ENCODE results near the gene KRTAP9-7.
"Not testable (repeated sequence)": the region's sequence is repeated elsewhere in the genome, so short reads cannot be mapped to it uniquely, and the experiment has no call there.

KRTAP9-7 gene, protein sequence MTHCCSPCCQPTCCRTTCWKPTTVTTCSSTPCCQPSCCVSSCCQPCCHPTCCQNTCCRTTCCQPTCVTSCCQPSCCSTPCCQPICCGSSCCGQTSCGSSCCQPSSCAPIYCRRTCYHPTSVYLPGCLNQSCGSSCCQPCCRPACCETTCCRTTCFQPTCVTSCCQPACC

DNA sequence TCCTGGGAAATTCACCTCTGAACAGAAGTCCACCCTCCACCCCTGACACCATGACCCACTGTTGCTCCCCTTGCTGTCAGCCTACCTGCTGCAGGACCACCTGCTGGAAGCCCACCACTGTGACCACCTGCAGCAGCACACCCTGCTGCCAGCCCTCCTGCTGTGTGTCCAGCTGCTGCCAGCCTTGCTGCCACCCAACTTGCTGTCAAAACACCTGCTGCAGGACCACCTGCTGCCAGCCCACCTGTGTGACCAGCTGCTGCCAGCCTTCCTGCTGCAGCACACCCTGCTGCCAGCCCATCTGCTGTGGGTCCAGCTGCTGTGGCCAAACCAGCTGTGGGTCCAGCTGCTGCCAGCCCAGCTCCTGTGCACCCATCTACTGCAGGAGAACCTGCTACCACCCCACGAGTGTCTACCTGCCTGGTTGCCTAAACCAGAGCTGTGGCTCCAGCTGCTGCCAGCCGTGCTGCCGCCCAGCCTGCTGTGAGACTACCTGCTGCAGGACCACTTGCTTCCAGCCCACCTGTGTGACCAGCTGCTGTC is at the start of gene KRTAP9-7:
TSS of gene KRTAP9-7 (plus strand) at position 51 of the 543 bp plus-strand sequence. CDS start at position 51, 0 bp downstream.
- not testable (repeated sequence) for DNase-seq (ENCODE audit: low read depth in 2 of 2)

DNA sequence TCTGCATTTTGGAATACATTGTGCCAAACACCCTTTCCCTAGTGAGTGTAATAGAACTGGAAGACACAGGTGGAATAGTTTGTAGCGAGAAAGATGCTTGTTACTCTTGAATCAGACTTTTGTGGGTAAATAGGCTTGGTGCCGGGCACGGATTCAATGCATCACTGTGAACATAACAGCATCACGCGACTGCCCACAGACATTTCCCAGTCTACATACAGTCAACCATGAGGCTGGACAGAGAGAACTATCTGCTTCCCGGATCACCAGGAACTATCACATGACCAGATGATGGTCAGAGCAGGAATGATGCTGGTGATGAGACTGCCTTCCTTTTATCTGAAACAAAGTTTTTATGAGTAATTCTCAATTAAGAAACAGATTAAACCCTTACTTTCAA is 49.4 kb upstream of the KRTAP9-7 start:
- DNase-seq (ENCODE audit: low read depth in 2 of 2): no peak

DNA sequence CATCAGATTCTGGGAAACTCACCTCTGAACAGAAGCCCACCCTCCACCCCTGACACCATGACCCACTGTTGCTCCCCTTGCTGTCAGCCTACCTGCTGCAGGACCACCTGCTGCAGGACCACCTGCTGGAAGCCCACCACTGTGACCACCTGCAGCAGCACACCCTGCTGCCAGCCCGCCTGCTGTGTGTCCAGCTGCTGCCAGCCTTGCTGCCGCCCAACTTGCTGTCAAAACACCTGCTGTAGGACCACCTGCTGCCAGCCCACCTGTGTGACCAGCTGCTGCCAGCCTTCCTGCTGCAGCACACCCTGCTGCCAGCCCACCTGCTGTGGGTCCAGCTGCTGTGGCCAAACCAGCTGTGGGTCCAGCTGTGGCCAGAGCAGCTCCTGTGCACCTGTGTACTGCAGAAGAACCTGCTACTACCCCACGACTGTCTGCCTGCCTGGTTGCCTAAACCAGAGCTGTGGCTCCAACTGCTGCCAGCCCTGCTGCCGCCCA is 48.9 kb upstream of the KRTAP9-7 start, which contains the start of gene KRTAP9-2:
TSS of gene KRTAP9-2 (plus strand) at position 51 of the 498 bp plus-strand sequence. CDS start at position 58, 7 bp downstream.
- not testable (repeated sequence) for DNase-seq (ENCODE audit: low read depth in 2 of 2)

DNA sequence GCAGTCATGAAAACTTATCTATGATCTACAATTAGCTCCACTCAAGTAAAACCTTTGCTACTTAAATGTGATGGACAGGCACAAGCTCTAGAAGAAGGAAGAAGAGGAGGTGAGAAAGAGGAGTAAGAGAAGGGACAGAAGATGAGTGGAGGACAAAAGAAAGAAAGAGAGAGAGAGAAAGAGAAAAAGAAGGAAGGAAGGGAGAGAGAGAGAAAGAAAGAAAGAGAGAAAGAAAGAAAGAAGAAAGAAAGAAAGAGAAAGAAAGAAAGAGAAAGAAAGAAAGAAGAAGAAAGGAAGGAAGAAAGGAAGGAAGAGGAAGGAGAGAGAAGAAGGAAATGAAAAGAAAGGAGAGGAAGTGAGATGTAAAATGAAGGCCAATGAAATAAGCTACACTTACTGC is 45.4 kb upstream of the KRTAP9-7 start:
- no peak for DNase-seq (ENCODE audit: low read depth in 2 of 2)

DNA sequence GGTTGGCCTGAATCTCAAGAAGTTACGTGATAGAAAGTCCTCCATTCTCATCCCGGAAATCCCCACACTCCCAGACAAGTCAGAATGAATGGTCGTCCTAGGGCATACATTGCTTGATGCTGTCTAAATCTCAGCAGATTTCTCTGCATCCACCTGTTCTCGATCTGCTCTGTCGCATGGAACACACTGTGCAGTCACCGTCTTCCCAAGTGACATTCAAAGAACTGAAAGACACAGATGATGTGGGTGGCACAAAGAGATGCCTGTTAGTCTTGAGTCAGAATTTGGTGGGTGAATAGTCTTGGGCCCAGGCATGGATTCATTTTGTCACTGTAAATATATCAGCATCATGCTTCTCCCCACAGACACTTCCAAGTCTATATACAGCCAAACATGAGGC is 43.8 kb upstream of the KRTAP9-7 start:
- DNase-seq (ENCODE audit: low read depth in 2 of 2): no peak

DNA sequence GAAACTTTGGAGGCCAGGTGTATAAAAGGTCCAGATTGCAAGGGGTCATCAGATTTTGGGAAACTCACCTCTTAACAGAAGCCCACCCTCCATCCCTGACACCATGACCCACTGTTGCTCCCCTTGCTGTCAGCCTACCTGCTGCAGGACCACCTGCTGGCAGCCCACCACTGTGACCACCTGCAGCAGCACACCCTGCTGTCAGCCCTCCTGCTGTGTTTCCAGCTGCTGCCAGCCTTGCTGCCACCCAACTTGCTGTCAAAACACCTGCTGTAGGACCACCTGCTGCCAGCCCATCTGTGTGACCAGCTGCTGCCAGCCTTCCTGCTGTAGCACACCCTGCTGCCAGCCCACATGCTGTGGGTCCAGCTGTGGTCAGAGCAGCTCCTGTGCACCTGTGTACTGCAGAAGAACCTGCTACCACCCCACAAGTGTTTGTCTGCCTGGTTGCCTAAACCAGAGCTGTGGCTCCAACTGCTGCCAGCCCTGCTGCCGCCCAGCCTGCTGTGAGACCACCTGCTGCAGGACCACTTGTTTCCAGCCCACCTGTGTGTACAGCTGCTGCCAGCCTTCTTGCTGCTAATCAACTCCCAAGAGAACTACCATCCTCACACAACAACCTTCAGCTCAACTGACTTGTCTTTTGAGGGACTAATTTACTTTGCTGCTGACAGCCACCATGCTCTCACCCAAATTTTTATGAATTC is 42.9 kb upstream of the KRTAP9-7 start, which contains the start of gene KRTAP9-3:
TSS of gene KRTAP9-3 (plus strand) at position 51 of the 707 bp plus-strand sequence. CDS start at position 104, 53 bp downstream.
- DNase-seq (ENCODE audit: low read depth in 2 of 2): not testable (repeated sequence)

DNA sequence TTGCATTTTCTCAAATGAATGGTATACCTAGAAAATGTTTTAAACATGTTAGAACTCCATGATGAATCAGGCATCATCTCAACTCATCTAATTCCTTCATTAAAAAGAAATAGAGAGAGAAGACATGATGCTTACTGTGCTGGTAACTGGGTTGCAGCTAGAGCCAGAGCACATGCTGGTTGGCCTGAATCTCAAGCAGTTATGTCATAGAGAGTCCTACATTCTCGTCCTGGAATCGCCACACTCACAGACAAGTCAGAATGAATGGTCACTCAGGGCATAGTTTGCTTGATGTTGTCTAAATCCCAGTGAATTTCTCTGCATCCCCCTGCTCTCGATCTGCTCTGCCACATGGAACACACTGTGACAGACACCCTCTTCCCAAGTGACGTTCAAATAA is 38.4 kb upstream of the KRTAP9-7 start:
- DNase-seq (ENCODE audit: low read depth in 2 of 2): not testable (repeated sequence)

DNA sequence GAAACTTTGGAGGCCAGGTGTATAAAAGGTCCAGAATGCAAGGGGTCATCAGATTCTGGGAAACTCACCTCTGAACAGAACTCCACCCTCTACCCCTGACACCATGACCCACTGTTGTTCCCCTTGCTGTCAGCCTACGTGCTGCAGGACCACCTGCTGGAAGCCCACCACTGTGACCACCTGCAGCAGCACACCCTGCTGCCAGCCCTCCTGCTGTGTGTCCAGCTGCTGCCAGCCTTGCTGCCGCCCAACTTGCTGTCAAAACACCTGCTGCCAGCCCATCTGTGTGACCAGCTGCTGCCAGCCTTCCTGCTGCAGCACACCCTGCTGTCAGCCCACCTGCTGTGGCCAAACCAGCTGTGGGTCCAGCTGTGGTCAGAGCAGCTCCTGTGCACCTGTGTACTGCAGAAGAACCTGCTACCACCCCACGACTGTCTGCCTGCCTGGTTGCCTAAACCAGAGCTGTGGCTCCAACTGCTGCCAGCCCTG is 37.5 kb upstream of the KRTAP9-7 start, which contains the start of gene KRTAP9-8:
TSS of gene KRTAP9-8 (plus strand) at position 51 of the 489 bp plus-strand sequence. CDS start at position 104, 53 bp downstream.
- DNase-seq (ENCODE audit: low read depth in 2 of 2): not testable (repeated sequence)

DNA sequence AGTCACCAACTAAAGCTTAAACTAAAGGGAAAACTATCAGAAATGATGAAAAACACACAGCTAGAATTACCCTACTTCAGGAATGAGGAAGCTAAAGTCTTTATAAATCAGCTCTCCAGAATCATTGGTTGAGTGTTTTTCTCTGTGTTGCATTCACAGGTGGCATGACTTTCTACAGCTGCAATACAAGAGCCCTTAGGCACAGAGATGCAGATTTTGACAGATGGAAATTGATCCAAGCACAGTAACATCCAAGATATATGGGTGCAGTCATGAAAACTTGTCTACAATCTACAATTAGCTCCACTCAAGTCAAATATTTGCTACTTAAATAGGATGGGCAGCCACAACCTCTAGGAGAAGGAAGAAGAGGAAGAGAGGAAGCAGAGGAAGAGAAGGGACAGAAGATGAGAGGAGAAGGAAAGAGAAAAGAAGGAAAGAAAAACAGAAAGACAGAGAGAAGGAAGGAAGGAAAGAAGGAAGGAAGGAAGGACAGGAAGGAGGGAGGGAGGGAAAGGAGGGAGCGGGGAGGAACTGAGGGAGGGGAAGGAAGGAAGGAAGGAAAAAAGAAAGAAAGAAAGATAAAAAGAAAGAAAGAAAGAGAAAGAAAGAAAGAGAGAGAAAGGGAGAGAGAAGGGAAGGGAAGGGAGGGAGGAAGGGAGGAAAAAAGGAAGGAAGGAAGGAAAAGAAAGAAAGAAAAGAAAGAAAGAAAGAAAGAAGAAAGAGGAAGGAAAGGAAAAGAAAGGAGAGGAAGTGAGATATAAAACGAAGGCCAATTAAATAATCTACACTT is 28.3 kb upstream of the KRTAP9-7 start:
- DNase-seq (ENCODE audit: low read depth in 2 of 2): not testable (repeated sequence)

DNA sequence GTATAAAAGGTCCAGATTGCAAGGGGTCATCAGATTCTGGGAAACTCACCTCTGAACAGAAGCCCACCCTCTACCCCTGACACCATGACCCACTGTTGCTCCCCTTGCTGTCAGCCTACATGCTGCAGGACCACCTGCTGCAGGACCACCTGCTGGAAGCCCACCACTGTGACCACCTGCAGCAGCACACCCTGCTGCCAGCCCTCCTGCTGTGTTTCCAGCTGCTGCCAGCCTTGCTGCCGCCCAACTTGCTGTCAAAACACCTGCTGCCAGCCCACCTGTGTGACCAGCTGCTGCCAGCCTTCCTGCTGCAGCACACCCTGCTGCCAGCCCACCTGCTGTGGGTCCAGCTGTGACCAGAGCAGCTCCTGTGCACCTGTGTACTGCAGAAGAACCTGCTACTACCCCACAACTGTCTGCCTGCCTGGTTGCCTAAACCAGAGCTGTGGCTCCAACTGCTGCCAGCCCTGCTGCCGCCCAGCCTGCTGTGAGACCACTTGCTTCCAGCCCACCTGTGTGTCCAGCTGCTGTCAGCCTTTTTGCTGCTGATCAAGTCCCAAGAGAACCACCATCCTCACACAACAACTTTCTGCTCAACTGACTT is 25.8 kb upstream of the KRTAP9-7 start, which contains the start of gene KRTAP9-4:
TSS of gene KRTAP9-4 (plus strand) at position 51 of the 604 bp plus-strand sequence. CDS start at position 85, 34 bp downstream.
- not testable (repeated sequence) for DNase-seq (ENCODE audit: low read depth in 2 of 2)

DNA sequence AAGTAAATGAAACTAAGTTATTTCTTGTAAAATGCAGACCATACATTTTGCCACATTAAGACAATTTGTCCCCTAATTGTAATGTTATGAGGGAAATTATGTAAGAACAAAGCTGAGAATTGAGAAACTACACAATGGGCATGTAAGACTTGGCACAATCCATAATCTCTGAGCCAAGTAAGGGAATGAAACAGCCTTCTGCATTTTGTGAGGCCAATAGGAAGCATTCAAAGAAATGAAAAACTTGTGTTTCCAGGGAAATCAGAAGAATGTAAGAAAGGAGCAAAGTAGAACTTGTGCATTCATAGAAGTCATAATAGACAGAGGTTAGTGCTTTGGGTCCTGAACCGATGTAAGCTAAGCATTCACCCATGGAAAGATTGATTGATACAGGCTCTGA is 24.2 kb upstream of the KRTAP9-7 start:
- DNase-seq (ENCODE audit: low read depth in 2 of 2): no peak

DNA sequence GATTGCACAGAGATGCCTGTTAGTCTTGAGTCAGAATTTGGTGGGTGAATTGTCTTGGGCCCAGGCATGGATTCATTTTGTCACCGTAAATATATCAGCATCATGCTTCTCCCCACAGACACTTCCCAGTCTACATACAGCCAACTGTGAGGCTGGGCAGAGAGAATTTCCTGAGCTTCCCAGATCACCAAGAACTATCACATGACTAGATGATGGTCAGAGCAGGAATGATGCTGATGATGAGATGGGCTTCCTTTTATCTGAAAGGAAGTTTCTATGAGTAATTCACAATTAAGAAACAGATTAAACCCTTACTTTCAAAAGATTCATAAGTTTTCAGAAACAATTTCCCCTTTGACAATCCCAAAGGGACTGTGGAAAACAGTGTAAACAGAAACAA is 20.6 kb upstream of the KRTAP9-7 start:
- DNase-seq (ENCODE audit: low read depth in 2 of 2): no peak

DNA sequence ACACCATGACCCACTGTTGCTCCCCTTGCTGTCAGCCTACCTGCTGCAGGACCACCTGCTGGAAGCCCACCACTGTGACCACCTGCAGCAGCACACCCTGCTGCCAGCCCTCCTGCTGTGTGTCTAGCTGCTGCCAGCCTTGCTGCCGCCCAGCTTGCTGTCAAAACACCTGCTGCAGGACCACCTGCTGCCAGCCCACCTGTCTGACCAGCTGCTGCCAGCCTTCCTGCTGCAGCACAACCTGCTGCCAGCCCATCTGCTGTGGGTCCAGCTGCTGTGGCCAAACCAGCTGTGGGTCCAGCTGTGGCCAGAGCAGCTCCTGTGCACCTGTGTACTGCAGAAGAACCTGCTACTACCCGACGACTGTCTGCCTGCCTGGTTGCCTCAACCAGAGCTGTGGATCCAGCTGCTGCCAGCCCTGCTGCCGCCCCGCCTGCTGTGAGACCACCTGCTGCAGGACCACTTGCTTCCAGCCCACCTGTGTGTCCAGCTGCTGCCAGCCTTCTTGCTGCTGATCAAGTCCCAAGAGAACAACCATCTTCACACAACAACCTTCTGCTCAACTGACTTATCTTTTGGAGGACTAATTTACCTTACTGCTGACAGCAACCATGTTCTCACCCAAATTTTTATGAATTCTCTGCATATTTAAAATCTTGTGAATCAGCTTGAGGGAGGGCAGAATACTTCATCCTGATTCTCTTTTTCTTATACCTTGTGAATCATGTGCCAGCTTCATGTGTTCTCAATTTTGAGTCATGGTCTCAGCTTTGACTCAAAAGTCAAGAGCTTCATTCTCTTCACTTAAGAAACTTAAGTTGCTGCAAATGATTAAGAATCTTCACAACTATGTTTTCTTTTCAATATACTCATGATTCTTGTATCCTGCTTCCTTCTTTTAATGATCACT is 19.9 kb upstream of the KRTAP9-7 start, which contains the start of gene KRTAP9-9:
TSS of gene KRTAP9-9 (plus strand) at position 4 of the 910 bp plus-strand sequence.
- DNase-seq (ENCODE audit: low read depth in 2 of 2): not testable (repeated sequence)

DNA sequence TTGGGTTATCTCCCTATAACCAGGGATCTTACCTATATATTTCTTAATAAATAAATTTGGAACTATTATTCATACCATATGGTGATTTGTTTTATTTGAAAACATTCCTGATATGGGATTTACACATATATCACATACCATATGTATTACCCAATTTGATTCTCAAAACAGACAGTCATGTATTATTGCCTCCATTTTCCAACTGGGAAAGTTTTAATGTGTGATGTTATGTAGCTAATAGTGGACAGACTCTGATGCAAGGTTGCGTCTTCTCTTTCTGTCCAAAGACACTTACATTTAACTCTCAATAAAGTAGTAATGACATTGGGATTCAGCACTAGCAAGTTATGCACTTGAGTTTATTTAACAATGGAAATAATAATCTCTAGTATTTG is 19.2 kb upstream of the KRTAP9-7 start:
- no peak for DNase-seq (ENCODE audit: low read depth in 2 of 2)

DNA sequence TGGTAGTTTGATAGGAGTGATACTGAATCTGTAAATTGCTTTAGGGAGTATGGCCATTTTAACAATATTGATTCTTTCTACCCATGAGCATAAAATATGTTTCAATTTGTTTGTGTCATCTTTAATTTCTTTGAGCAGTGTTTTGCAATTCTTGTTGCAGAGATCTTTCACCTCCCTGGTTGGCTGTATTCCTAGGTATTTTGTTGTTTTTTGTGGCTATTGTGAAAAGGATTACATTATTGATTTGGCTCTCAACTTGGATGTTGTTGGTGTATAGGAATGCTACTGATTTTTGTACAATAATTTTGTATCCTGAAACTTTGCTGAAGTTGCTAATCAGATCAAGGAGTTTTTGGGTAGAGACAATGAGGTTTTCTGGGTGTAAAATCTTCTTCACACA is 17.1 kb upstream of the KRTAP9-7 start:
- no peak for DNase-seq (ENCODE audit: low read depth in 2 of 2)

DNA sequence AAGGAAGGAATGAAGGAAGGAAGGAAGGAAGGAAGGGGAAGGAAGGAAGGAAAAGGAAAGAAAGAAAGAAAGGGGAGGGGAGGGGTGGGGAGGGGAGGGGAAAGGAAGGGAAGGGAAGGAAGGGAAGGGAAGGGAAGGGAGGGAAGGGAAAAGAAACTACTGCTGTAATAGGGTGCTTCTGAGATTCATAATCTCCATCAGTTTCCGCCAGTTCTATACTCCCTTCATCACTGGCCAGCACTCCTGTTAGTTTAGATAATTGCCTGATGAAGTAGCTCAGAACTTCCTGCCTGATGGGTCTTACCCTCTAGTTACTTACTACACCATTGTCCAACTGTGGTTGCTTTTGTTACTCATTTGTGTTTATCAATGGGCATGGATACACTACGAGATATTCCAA is 12.3 kb upstream of the KRTAP9-7 start:
- DNase-seq (ENCODE audit: low read depth in 2 of 2): no peak

DNA sequence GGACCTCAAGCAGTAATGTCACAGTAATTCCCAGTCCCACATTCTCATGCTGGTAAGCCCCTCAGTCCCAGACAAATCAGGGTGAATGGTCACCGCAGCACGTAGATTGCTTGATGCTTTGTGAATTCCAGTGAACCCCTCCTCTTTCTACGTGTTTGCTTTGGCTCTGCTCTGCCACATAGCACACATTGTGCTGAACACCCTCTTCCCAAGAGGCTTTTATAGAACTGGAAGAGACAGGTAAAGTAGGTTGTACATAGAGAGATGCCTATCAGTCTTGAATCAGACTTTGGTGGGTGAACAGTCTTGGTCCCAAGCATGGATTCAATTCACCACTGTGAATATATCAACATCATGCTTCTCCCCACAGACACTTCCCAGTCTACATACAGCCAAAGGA is 10.9 kb upstream of the KRTAP9-7 start:
- DNase-seq (ENCODE audit: low read depth in 2 of 2): no peak

DNA sequence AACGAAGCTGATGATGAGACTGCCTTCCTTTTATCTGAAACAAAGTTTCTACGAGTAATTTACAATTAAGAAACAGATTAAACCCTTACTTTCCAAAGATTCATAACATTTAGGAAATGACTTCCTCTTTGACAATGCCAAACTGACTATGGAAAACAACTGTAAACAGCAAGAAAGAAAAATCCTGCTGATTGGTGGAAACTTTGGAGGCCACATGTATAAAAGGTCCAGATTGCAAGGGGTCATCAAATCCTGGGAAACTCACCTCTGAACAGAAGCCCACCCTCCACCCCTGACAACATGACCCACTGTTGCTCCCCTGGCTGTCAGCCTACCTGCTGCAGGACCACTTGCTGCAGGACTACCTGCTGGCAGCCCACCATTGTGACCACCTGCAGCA is 10.4 kb upstream of the KRTAP9-7 start, which contains the start of gene KRTAP9-6:
TSS of gene KRTAP9-6 (plus strand) at position 301 of the 400 bp plus-strand sequence. CDS start at position 301, 0 bp downstream.
- DNase-seq (ENCODE audit: low read depth in 2 of 2): no peak

DNA sequence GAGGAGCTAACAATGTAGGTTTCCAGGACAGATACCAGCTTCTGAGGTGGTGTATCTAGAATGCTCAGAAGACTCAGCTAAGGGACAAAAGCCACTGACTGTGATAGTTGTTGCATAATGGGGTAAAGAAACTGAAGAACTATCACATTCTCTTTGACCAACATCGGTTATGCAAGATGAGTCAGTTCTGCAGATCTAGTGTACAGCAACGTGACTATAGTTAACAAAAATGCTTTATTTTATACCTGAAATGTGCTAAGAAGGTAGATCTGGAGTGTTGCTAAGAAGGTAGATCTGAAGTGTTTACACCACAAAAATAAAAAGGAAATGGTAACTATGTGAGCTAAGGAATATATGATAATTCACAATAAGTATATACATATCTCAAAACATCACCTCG is 7.8 kb upstream of the KRTAP9-7 start:
- no peak for DNase-seq (ENCODE audit: low read depth in 2 of 2)

DNA sequence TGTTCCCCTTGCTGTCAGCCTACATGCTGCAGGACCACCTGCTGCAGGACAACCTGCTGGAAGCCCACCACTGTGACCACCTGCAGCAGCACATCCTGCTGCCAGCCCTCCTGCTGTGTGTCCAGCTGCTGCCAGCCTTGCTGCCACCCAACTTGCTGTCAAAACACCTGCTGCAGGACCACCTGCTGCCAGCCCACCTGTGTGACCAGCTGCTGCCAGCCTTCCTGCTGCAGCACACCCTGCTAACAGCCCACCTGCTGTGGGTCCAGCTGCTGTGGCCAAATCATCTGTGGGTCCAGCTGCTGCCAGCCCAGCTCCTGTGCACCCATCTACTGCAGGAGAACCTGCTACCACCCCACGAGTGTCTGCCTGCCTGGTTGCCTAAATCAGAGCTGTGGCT is 4.2 kb upstream of the KRTAP9-7 start:
- DNase-seq (ENCODE audit: low read depth in 2 of 2): not testable (repeated sequence)
